ENCODE measurements around the gene IL18. TPM values are rescaled to one million over a fixed set of nuclear protein-coding genes. Genes with fewer than 3 reads are reported as not detected.
A peak's percentile ranks its signal among the peaks of the same experiment; 100 is the strongest.

IL18 gene
- total RNA-seq, 2 experiments from 2014 or later = 0.27 TPM; not detected in 1

- Histone ChIP-seq H3K36me3 (ENCODE audit: insufficient read depth, low read length) (no peaks in the 10 kb centered on the region), H3K4me3 (ENCODE audit: low read length) (no peak overlapping the region), H3K27me3 (ENCODE audit: control insufficient read depth in 1 of 2, insufficient read depth in 2 of 2, low read length in 2 of 2) (no peaks in the 10 kb centered on the region), H3K27ac (ENCODE audit: low read depth in 1 of 2, low read length in 2 of 2) (no peak overlapping the region), H3K9me3 (ENCODE audit: control insufficient read depth in 1 of 2, insufficient read depth in 1 of 2, low read length in 2 of 2) (no peaks in the 10 kb centered on the region), H3K4me1 (ENCODE audit: insufficient read depth, low read length) (no peaks in the 10 kb centered on the region)
- H3K4me1 Mint-ChIP-seq (ENCODE audit: low read depth) = no peaks in the 10 kb centered on the region
- DNase-seq = peak in 1 of 14 experiments; percentile 18
- H3K4me3 Mint-ChIP-seq = no peak overlapping the region
- no peaks in the 10 kb centered on the region for H3K9me3 Mint-ChIP-seq
- no peak overlapping the region for H3K27ac Mint-ChIP-seq
- H3K36me3 Mint-ChIP-seq (ENCODE audit: low read depth) = no peaks in the 10 kb centered on the region
- TF ChIP-seq CTCF (IDR thresholded peaks at IDR 0.05) = no peak
- no peaks in the 10 kb centered on the region for H3K27me3 Mint-ChIP-seq
- no peak for ATAC-seq (ENCODE audit: poor library complexity)
- ChIA-PET CTCF (no interaction called here), POLR2A (no interaction called here)
- intact Hi-C loops (cut with DNase I, micrococcal nuclease) = no loop called here
Measured at GRCh38 chr11:112121981-112122615, 41.8 kb downstream of the IL18 start.

- no peaks in the 10 kb centered on the region for H3K27me3 Mint-ChIP-seq
- no peaks in the 10 kb centered on the region for H3K36me3 Mint-ChIP-seq (ENCODE audit: low read depth)
- Histone ChIP-seq H3K36me3 (ENCODE audit: insufficient read depth, low read length) (no peaks in the 10 kb centered on the region), H3K4me1 (ENCODE audit: insufficient read depth, low read length) (no peaks in the 10 kb centered on the region), H3K4me3 (ENCODE audit: low read length) (no peak overlapping the region), H3K9me3 (ENCODE audit: control insufficient read depth in 1 of 2, insufficient read depth in 1 of 2, low read length in 2 of 2) (no peaks in the 10 kb centered on the region), H3K27me3 (ENCODE audit: control insufficient read depth in 1 of 2, insufficient read depth in 2 of 2, low read length in 2 of 2) (no peaks in the 10 kb centered on the region), H3K27ac (ENCODE audit: low read depth in 1 of 2, low read length in 2 of 2) (no peak overlapping the region)
- no peak overlapping the region for H3K4me3 Mint-ChIP-seq
- no peaks in the 10 kb centered on the region for H3K9me3 Mint-ChIP-seq
- POLR2A ChIA-PET = no interaction called here
- DNase-seq (no peak), ATAC-seq (ENCODE audit: poor library complexity) (no peak)
- intact Hi-C loops (cut with DNase I, micrococcal nuclease) = no loop called here
- no peaks in the 10 kb centered on the region for H3K4me1 Mint-ChIP-seq (ENCODE audit: low read depth)
- H3K27ac Mint-ChIP-seq = no peak overlapping the region
- CTCF ChIA-PET = no interaction called here
- TF ChIP-seq CTCF (IDR thresholded peaks at IDR 0.05) = no peak
Measured at GRCh38 chr11:112118176-112118575, 45.7 kb downstream of the IL18 start.

- intact Hi-C loops (cut with DNase I, micrococcal nuclease) = no loop called here
- CTCF ChIA-PET = no interaction called here
- no peak for TF ChIP-seq CTCF (IDR thresholded peaks at IDR 0.05)
- DNase-seq = no peak
- Mint-ChIP-seq H3K36me3 (ENCODE audit: low read depth) (no peaks in the 10 kb centered on the region), H3K4me1 (ENCODE audit: low read depth) (no peaks in the 10 kb centered on the region), H3K9me3 (no peaks in the 10 kb centered on the region), H3K27me3 (no peaks in the 10 kb centered on the region), H3K4me3 (no peak overlapping the region), H3K27ac (no peak overlapping the region)
- H3K9me3 ChIP-seq (ENCODE audit: control insufficient read depth in 1 of 2, insufficient read depth in 1 of 2, low read length in 2 of 2) = no peaks in the 10 kb centered on the region
- ATAC-seq (ENCODE audit: poor library complexity) = no peak
- H3K4me3 ChIP-seq (ENCODE audit: low read length) = no peak overlapping the region
- no peaks in the 10 kb centered on the region for H3K4me1 ChIP-seq (ENCODE audit: insufficient read depth, low read length)
- H3K36me3 ChIP-seq (ENCODE audit: insufficient read depth, low read length) = no peaks in the 10 kb centered on the region
- no peak overlapping the region for H3K27ac ChIP-seq (ENCODE audit: low read depth in 1 of 2, low read length in 2 of 2)
- H3K27me3 ChIP-seq (ENCODE audit: control insufficient read depth in 1 of 2, insufficient read depth in 2 of 2, low read length in 2 of 2) = no peaks in the 10 kb centered on the region
- POLR2A ChIA-PET = no interaction called here
Measured at GRCh38 chr11:112115386-112115785, 48.5 kb downstream of the IL18 start.

Data from CD4-positive, alpha-beta T cell (primary cell).